ENCODE results near the gene OCEL1.

The OCEL1 gene

GRCh38 chr19:17220207-17220758 is 5.7 kb upstream of the OCEL1 start:
- peaks cover 19% of the 10 kb centered on the region for H3K4me1 Mint-ChIP-seq (ENCODE audit: low read depth)
- H3K9me3 Mint-ChIP-seq: no peaks in the 10 kb centered on the region
- H3K27ac Mint-ChIP-seq: no peak overlapping the region
- no peak overlapping the region for H3K4me3 Mint-ChIP-seq
- peaks cover 40% of the 10 kb centered on the region for H3K36me3 Mint-ChIP-seq (ENCODE audit: low read depth)
- no peak for DNase-seq
- no peaks in the 10 kb centered on the region for H3K27me3 Mint-ChIP-seq

GRCh38 chr19:17225053-17225452 is 973 bp upstream of the OCEL1 start:
- Mint-ChIP-seq H3K27me3 (no peaks in the 10 kb centered on the region), H3K4me1 (ENCODE audit: low read depth) (peaks cover 13% of the 10 kb centered on the region), H3K4me3 (peak overlapping the region; percentile 38), H3K9me3 (no peaks in the 10 kb centered on the region), H3K27ac (no peak overlapping the region), H3K36me3 (ENCODE audit: low read depth) (peaks cover 2% of the 10 kb centered on the region)
- DNase-seq: no peak

- Mint-ChIP-seq H3K36me3 (ENCODE audit: low read depth) (peaks cover 22% of the 10 kb centered on the region), H3K4me1 (ENCODE audit: low read depth) (peaks cover 11% of the 10 kb centered on the region), H3K27me3 (no peaks in the 10 kb centered on the region), H3K27ac (no peak overlapping the region), H3K9me3 (no peaks in the 10 kb centered on the region), H3K4me3 (no peak overlapping the region)
- no peak for DNase-seq
Measured at GRCh38 chr19:17227798-17228367, 1.9 kb downstream of the OCEL1 start.

GRCh38 chr19:17229890-17230289 is 3.9 kb downstream of the OCEL1 start:
- H3K27ac Mint-ChIP-seq: no peak overlapping the region
- H3K36me3 Mint-ChIP-seq (ENCODE audit: low read depth): peaks cover 32% of the 10 kb centered on the region
- no peak for DNase-seq
- H3K9me3 Mint-ChIP-seq: no peaks in the 10 kb centered on the region
- peaks cover 25% of the 10 kb centered on the region for H3K4me1 Mint-ChIP-seq (ENCODE audit: low read depth)
- no peaks in the 10 kb centered on the region for H3K27me3 Mint-ChIP-seq
- H3K4me3 Mint-ChIP-seq: no peak overlapping the region

- Mint-ChIP-seq H3K9me3 (no peaks in the 10 kb centered on the region), H3K27ac (no peak overlapping the region)
- no peak for DNase-seq
Measured at GRCh38 chr19:17232258-17232657, 6.2 kb downstream of the OCEL1 start.

GRCh38 chr19:17234911-17235299 is 8.9 kb downstream of the OCEL1 start:
- H3K36me3 Mint-ChIP-seq (ENCODE audit: low read depth): peaks cover 30% of the 10 kb centered on the region
- DNase-seq: peak; percentile 85
- no peaks in the 10 kb centered on the region for H3K9me3 Mint-ChIP-seq
- no peaks in the 10 kb centered on the region for H3K27me3 Mint-ChIP-seq
- peak overlapping the region; percentile 85 for H3K4me3 Mint-ChIP-seq
- peak overlapping the region; percentile 87 for H3K27ac Mint-ChIP-seq
- H3K4me1 Mint-ChIP-seq (ENCODE audit: low read depth): peaks cover 15% of the 10 kb centered on the region

More at GRCh38 chr19:17232258-17232657, 6.2 kb downstream of the OCEL1 start:
- Mint-ChIP-seq H3K27me3 (no peaks in the 10 kb centered on the region), H3K4me3 (no peak overlapping the region), H3K36me3 (ENCODE audit: low read depth) (peaks cover 32% of the 10 kb centered on the region), H3K4me1 (ENCODE audit: low read depth) (peaks cover 17% of the 10 kb centered on the region)

GRCh38 chr19:17235300-17235970 is 9.4 kb downstream of the OCEL1 start:
- peak; percentile 83 for DNase-seq
- Mint-ChIP-seq H3K4me1 (ENCODE audit: low read depth) (peaks cover 15% of the 10 kb centered on the region), H3K4me3 (peak overlapping the region; percentile 85), H3K27ac (peak overlapping the region; percentile 87), H3K27me3 (no peaks in the 10 kb centered on the region), H3K9me3 (no peaks in the 10 kb centered on the region), H3K36me3 (ENCODE audit: low read depth) (peaks cover 30% of the 10 kb centered on the region)

GRCh38 chr19:17235971-17236777 is 10.1 kb downstream of the OCEL1 start:
- Mint-ChIP-seq H3K4me1 (ENCODE audit: low read depth) (peaks cover 15% of the 10 kb centered on the region), H3K36me3 (ENCODE audit: low read depth) (peaks cover 24% of the 10 kb centered on the region), H3K9me3 (no peaks in the 10 kb centered on the region), H3K27ac (no peak overlapping the region), H3K27me3 (no peaks in the 10 kb centered on the region), H3K4me3 (peak overlapping the region; percentile 85)
- no peak for DNase-seq

GRCh38 chr19:17236811-17237543 is 11.0 kb downstream of the OCEL1 start:
- no peak overlapping the region for H3K27ac Mint-ChIP-seq
- H3K36me3 Mint-ChIP-seq (ENCODE audit: low read depth): peaks cover 17% of the 10 kb centered on the region
- H3K4me1 Mint-ChIP-seq (ENCODE audit: low read depth): peaks cover 15% of the 10 kb centered on the region
- no peaks in the 10 kb centered on the region for H3K27me3 Mint-ChIP-seq
- H3K4me3 Mint-ChIP-seq: peak overlapping the region; percentile 23
- no peak for DNase-seq
- no peaks in the 10 kb centered on the region for H3K9me3 Mint-ChIP-seq

- Mint-ChIP-seq H3K9me3 (no peaks in the 10 kb centered on the region), H3K27me3 (no peaks in the 10 kb centered on the region), H3K27ac (no peak overlapping the region), H3K4me1 (ENCODE audit: low read depth) (peaks cover 13% of the 10 kb centered on the region), H3K4me3 (no peak overlapping the region), H3K36me3 (ENCODE audit: low read depth) (peaks cover 10% of the 10 kb centered on the region)
- no peak for DNase-seq
Measured at GRCh38 chr19:17237747-17238706, 12.0 kb downstream of the OCEL1 start.

- Mint-ChIP-seq H3K36me3 (ENCODE audit: low read depth) (no peaks in the 10 kb centered on the region), H3K9me3 (no peaks in the 10 kb centered on the region), H3K27ac (no peak overlapping the region), H3K4me1 (ENCODE audit: low read depth) (peaks cover 1% of the 10 kb centered on the region), H3K27me3 (peaks cover 5% of the 10 kb centered on the region), H3K4me3 (no peak overlapping the region)
- DNase-seq: no peak
Measured at GRCh38 chr19:17240062-17240752, 14.2 kb downstream of the OCEL1 start.

GRCh38 chr19:17240826-17241399 is 14.9 kb downstream of the OCEL1 start:
- H3K27ac Mint-ChIP-seq: no peak overlapping the region
- no peaks in the 10 kb centered on the region for H3K9me3 Mint-ChIP-seq
- H3K36me3 Mint-ChIP-seq (ENCODE audit: low read depth): no peaks in the 10 kb centered on the region

More at GRCh38 chr19:17240826-17241399, 14.9 kb downstream of the OCEL1 start:
- peaks cover 1% of the 10 kb centered on the region for H3K4me1 Mint-ChIP-seq (ENCODE audit: low read depth)
- H3K4me3 Mint-ChIP-seq: no peak overlapping the region
- peaks cover 5% of the 10 kb centered on the region for H3K27me3 Mint-ChIP-seq
- no peak for DNase-seq
